ENCODE results near the gene CLEC9A.
A peak's percentile ranks its signal among the peaks of the same experiment; 100 is the strongest.

The CLEC9A gene

DNA sequence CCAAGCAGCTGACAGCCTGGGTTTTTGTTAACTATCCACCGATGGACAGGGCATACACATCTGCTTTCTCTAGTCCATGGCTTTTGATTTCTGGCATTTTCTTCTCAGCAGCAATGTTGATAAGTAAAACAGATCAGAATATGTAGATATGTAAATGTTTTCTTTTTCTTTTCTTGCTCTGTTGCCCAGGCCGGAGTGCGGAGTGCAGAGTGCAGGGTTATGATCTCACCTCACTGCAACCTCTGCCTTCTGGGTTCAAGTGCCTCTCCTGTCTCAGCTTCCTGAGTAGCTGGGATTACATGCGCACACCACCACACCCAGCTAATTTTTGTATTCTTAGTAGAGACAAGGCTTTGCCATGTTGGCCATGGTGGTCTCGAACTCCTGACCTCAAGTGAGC, 27.9 kb downstream of the CLEC9A start:
- ChIA-PET POLR2A (no interaction called here), CTCF (interaction anchor here (1.4 kb wide), 1 partner anchor 10 kb away, joined by 8 read pairs; no protein-coding TSS in a partner anchor)
- Histone ChIP-seq H3K4me1 (ENCODE audit: control insufficient read depth, insufficient read depth, low read length) (no peaks in the 10 kb centered on the region), H3K36me3 (ENCODE audit: control insufficient read depth in 2 of 2, insufficient read depth in 1 of 2, low read length in 2 of 2) (no peaks in the 10 kb centered on the region), H3K4me3 (ENCODE audit: low read depth, low read length) (no peak overlapping the region), H3K9me3 (ENCODE audit: control insufficient read depth, insufficient read depth, low read depth, low read length) (no peaks in the 10 kb centered on the region), H3K27ac (ENCODE audit: extremely low read depth, low read depth, low read length) (no peak overlapping the region)
- TF ChIP-seq ZNF621 (tag by site-specific recombination; IDR thresholded peaks at IDR 0.05) (no peak), ZBTB17 (tag by site-specific recombination; IDR thresholded peaks at IDR 0.05) (peak; percentile 58; the same call in 1 of the 2 replicates)

DNA sequence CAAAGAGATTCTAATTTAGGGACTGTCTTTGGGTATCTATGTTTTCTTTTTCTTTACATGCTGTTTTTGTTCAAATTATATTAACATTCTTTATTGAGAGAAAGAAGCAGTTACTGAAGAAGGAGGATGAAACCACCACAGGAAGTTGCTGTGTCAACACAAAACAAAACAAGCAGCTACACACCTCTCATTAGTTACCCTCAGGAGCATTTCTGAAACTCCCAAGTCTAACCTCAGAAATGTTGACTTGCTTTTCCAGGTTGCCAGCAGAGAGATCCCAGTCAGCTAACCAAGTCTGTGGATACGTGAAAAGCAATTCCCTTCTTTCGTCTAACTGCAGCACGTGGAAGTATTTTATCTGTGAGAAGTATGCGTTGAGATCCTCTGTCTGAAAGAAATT, 34.8 kb downstream of the CLEC9A start:
- Histone ChIP-seq H3K4me1 (ENCODE audit: control insufficient read depth, insufficient read depth, low read length) (no peaks in the 10 kb centered on the region), H3K27ac (ENCODE audit: extremely low read depth, low read depth, low read length) (no peak overlapping the region), H3K36me3 (ENCODE audit: control insufficient read depth in 2 of 2, insufficient read depth in 1 of 2, low read length in 2 of 2) (no peaks in the 10 kb centered on the region), H3K4me3 (ENCODE audit: low read depth, low read length) (no peak overlapping the region), H3K9me3 (ENCODE audit: control insufficient read depth, insufficient read depth, low read depth, low read length) (no peaks in the 10 kb centered on the region)
- TF ChIP-seq, protein P1, sequence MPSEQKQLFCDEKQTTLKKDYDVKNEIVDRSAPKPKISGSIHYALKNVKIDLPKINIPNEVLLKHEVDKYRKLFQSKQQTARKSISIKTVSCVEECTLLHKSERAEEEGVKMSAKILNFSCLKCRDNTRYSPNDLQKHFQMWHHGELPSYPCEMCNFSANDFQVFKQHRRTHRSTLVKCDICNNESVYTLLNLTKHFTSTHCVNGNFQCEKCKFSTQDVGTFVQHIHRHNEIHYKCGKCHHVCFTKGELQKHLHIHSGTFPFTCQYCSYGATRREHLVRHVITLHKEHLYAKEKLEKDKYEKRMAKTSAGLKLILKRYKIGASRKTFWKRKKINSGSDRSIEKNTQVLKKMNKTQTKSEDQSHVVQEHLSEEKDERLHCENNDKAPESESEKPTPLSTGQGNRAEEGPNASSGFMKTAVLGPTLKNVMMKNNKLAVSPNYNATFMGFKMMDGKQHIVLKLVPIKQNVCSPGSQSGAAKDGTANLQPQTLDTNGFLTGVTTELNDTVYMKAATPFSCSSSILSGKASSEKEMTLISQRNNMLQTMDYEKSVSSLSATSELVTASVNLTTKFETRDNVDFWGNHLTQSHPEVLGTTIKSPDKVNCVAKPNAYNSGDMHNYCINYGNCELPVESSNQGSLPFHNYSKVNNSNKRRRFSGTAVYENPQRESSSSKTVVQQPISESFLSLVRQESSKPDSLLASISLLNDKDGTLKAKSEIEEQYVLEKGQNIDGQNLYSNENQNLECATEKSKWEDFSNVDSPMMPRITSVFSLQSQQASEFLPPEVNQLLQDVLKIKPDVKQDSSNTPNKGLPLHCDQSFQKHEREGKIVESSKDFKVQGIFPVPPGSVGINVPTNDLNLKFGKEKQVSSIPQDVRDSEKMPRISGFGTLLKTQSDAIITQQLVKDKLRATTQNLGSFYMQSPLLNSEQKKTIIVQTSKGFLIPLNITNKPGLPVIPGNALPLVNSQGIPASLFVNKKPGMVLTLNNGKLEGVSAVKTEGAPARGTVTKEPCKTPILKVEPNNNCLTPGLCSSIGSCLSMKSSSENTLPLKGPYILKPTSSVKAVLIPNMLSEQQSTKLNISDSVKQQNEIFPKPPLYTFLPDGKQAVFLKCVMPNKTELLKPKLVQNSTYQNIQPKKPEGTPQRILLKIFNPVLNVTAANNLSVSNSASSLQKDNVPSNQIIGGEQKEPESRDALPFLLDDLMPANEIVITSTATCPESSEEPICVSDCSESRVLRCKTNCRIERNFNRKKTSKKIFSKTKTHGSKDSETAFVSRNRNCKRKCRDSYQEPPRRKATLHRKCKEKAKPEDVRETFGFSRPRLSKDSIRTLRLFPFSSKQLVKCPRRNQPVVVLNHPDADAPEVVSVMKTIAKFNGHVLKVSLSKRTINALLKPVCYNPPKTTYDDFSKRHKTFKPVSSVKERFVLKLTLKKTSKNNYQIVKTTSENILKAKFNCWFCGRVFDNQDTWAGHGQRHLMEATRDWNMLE (tag by site-specific recombination; conservative IDR thresholded peaks at IDR 0.05; ENCODE audit: low read depth) = no peak
- TF ChIP-seq ZNF621 (tag by site-specific recombination; IDR thresholded peaks at IDR 0.05) (no peak), ZNF146 (tag by site-specific recombination; IDR thresholded peaks at IDR 0.05) (no peak), ZXDB (tag by site-specific recombination; IDR thresholded peaks at IDR 0.05) (no peak), ZNF391 (tag by site-specific recombination; IDR thresholded peaks at IDR 0.05; ENCODE audit: borderline replicate concordance, low read depth) (no peak), ZNF555 (tag by site-specific recombination; conservative IDR thresholded peaks at IDR 0.05) (no peak)
- TF ChIP-seq, protein P2, sequence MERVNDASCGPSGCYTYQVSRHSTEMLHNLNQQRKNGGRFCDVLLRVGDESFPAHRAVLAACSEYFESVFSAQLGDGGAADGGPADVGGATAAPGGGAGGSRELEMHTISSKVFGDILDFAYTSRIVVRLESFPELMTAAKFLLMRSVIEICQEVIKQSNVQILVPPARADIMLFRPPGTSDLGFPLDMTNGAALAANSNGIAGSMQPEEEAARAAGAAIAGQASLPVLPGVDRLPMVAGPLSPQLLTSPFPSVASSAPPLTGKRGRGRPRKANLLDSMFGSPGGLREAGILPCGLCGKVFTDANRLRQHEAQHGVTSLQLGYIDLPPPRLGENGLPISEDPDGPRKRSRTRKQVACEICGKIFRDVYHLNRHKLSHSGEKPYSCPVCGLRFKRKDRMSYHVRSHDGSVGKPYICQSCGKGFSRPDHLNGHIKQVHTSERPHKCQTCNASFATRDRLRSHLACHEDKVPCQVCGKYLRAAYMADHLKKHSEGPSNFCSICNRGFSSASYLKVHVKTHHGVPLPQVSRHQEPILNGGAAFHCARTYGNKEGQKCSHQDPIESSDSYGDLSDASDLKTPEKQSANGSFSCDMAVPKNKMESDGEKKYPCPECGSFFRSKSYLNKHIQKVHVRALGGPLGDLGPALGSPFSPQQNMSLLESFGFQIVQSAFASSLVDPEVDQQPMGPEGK (tag by site-specific recombination; IDR thresholded peaks at IDR 0.05) = no peak
- TF ChIP-seq, protein P3, sequence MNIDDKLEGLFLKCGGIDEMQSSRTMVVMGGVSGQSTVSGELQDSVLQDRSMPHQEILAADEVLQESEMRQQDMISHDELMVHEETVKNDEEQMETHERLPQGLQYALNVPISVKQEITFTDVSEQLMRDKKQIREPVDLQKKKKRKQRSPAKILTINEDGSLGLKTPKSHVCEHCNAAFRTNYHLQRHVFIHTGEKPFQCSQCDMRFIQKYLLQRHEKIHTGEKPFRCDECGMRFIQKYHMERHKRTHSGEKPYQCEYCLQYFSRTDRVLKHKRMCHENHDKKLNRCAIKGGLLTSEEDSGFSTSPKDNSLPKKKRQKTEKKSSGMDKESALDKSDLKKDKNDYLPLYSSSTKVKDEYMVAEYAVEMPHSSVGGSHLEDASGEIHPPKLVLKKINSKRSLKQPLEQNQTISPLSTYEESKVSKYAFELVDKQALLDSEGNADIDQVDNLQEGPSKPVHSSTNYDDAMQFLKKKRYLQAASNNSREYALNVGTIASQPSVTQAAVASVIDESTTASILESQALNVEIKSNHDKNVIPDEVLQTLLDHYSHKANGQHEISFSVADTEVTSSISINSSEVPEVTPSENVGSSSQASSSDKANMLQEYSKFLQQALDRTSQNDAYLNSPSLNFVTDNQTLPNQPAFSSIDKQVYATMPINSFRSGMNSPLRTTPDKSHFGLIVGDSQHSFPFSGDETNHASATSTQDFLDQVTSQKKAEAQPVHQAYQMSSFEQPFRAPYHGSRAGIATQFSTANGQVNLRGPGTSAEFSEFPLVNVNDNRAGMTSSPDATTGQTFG (tag by site-specific recombination; IDR thresholded peaks at IDR 0.05; ENCODE audit: borderline replicate concordance) = no peak
- TF ChIP-seq, protein P4, sequence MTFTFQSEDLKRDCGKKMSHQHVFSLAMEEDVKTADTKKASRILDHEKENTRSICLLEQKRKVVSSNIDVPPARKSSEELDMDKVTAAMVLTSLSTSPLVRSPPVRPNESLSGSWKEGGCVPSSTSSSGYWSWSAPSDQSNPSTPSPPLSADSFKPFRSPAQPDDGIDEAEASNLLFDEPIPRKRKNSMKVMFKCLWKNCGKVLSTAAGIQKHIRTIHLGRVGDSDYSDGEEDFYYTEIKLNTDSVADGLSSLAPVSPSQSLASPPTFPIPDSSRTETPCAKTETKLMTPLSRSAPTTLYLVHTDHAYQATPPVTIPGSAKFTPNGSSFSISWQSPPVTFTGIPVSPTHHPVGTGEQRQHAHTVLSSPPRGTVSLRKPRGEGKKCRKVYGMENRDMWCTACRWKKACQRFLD (tag by site-specific recombination; IDR thresholded peaks at IDR 0.05) = no peak
- POLR2A ChIA-PET = no interaction called here
- CTCF ChIA-PET = interaction anchor here (1.1 kb wide), 1 partner anchor 74 kb away, joined by 3 read pairs; no protein-coding TSS in a partner anchor

Measured in HEK293 (cell line).